IPS-15b (cell line): Measurements from ENCODE around the gene PARP6.
A peak's percentile ranks its signal among the peaks of the same experiment; 100 is the strongest.
"Not testable (repeated sequence)": the region's sequence is repeated elsewhere in the genome, so short reads cannot be mapped to it uniquely, and the experiment has no call there.

Source experiments
- H3K27me3 ChIP-seq: one replicate; pipeline ENCODE4 v1.6.1; 2013; ENCODE audit warnings: low read length; ENCODE audit not compliant: control insufficient read depth, insufficient read depth
- H3K36me3 ChIP-seq: one replicate; pipeline ENCODE4 v1.6.1; 2013; ENCODE audit warnings: low read length; ENCODE audit not compliant: control insufficient read depth, insufficient read depth
- H3K4me1 ChIP-seq: one replicate; pipeline ENCODE4 v1.6.1; 2013; ENCODE audit warnings: mild to moderate bottlenecking, low read length; ENCODE audit not compliant: control insufficient read depth, insufficient read depth
- H3K4me3 ChIP-seq: one replicate; pipeline ENCODE4 v1.5.1; 2013; ENCODE audit warnings: low read depth, low read length
- H3K9ac ChIP-seq: one replicate; pipeline ENCODE4 v1.6.1; 2013; ENCODE audit warnings: low read depth, mild to moderate bottlenecking, low read length
- H3K9me3 ChIP-seq: one replicate; pipeline ENCODE4 v1.6.1; 2013; ENCODE audit warnings: mild to moderate bottlenecking, low read length; ENCODE audit not compliant: control insufficient read depth, insufficient read depth

PARP6 gene

DNA sequence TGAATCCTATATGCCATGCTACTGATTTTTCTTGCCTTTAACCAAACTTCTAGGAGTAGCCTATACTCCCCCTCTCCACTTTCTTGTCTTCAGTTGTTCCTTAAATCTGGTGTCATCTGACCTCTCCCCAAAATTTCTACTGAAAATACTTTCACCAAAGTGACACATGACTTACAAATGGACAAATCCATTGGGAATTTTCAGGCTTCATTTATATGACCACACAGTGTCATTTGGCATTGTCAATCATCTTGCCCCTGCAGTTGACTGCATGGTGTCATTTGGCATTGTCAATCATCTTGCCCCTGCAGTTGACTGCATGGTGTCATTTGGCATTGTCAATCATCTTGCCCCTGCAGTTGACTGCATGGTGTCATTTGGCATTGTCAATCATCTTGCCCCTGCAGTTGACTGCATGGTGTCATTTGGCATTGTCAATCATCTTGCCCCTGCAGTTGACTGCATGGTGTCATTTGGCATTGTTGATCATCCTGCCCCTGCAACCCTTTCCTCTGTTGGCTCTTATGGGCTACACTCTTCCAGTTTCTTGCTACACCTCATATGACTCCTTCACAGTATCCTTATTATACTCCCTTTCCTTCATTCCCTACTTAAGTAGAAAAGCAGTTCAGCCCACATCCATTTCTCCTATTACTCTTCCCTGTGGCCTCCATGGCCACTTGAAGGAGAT lies 3.4 kb upstream of the PARP6 start:
- H3K27me3 ChIP-seq, H3K9ac ChIP-seq, H3K4me1 ChIP-seq, H3K36me3 ChIP-seq, H3K9me3 ChIP-seq, H3K4me3 ChIP-seq: not testable (repeated sequence)

- H3K36me3 ChIP-seq = peaks cover 3% of the 10 kb centered on the region
- no peaks in the 10 kb centered on the region for H3K27me3 ChIP-seq
- no peaks in the 10 kb centered on the region for H3K9me3 ChIP-seq
- peak overlapping the region; percentile 0 for H3K9ac ChIP-seq
- peak overlapping the region; percentile 74 for H3K4me3 ChIP-seq
- H3K4me1 ChIP-seq = no peaks in the 10 kb centered on the region
Observed at GRCh38 chr15:72272997-72273352, 621 bp upstream of the PARP6 start.

DNA sequence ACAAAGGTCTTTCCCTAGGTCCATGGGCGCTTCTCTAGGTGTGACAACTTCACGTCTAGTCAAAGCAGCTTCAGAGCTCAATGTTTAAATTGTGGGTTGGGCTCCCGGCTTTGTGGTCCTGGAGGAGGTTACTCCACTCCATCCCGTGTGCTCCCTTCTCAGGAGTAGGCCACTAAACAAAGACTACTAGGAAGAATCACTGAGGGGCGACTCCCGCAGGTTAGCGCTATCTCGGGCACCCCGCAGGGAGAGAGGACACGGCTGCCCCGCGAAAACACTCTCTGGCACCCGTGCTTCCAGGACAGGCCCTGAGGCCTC lies 500 bp downstream of the PARP6 start:
- Histone ChIP-seq H3K4me3 (peak overlapping the region; percentile 74), H3K36me3 (peaks cover 8% of the 10 kb centered on the region)

DNA sequence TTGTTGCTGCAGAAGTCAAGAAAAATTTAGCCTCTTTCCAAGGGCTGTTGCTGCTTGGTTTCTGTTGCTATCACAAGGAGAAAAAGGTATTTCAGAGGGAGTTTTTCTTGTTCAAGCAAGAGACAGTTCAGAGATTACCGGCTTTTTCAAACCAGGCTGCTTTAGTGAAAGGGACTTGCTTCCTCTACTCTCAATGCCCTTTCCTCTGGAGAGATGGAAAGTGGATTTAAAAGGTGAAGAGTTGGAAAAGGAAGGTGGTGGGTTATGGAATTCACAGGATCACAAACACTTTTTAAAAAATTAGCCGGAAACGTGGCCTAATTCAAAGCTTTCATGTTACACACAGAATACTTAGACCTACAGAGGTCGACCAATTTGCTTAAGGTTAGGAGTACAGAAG lies 1.1 kb downstream of the PARP6 start:
- Histone ChIP-seq H3K9ac (no peak overlapping the region), H3K4me3 (no peak overlapping the region), H3K4me1 (no peaks in the 10 kb centered on the region), H3K9me3 (no peaks in the 10 kb centered on the region), H3K36me3 (peaks cover 13% of the 10 kb centered on the region), H3K27me3 (no peaks in the 10 kb centered on the region)

More for the DNA sequence above, 500 bp downstream of the PARP6 start:
- Histone ChIP-seq H3K4me1 (no peaks in the 10 kb centered on the region), H3K27me3 (no peaks in the 10 kb centered on the region), H3K9me3 (no peaks in the 10 kb centered on the region), H3K9ac (peak overlapping the region; percentile 70)

GRCh38 chr15:72269739-72270138 lies 2.6 kb downstream of the PARP6 start:
- Histone ChIP-seq H3K9me3 (no peaks in the 10 kb centered on the region), H3K4me1 (no peaks in the 10 kb centered on the region), H3K9ac (no peak overlapping the region), H3K27me3 (no peaks in the 10 kb centered on the region), H3K36me3 (peaks cover 20% of the 10 kb centered on the region), H3K4me3 (no peak overlapping the region)

GRCh38 chr15:72265031-72265430 lies 7.3 kb downstream of the PARP6 start:
- peaks cover 41% of the 10 kb centered on the region for H3K36me3 ChIP-seq

DNA sequence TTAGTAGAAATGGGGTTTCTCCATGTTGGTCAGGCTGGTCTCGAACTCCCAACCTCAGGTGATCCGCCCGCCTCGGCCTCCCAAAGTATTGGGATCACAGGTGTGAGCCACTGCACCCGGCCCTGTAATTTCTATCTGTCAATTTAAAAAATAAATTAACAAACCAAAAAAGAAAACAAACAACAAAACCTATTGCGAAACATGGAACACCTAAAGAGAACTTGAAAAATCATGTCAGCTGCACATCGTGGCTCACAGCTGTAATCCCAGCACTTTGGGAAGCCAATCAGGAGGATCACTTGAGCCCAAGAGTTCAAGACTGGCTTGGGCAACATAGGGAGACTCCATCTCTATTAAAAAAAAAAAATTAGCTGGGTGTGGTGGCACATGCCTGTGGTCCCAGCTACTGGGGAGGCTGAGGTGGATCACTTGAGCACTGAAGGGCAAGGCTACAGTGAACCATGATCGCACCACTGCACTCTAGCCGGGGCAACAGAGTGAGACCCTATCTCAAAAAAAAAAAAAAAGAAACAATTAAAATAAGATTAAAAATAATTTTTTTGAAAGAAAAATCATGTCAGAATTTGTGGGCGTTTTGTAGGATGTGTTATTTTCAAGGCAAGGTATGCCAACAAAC lies 19.6 kb downstream of the PARP6 start:
- no peaks in the 10 kb centered on the region for H3K27me3 ChIP-seq
- H3K4me3 ChIP-seq = no peak overlapping the region
- no peaks in the 10 kb centered on the region for H3K4me1 ChIP-seq
- H3K36me3 ChIP-seq = peaks cover 33% of the 10 kb centered on the region
- no peak overlapping the region for H3K9ac ChIP-seq
- no peaks in the 10 kb centered on the region for H3K9me3 ChIP-seq

More at GRCh38 chr15:72265031-72265430, 7.3 kb downstream of the PARP6 start:
- Histone ChIP-seq H3K9ac (no peak overlapping the region), H3K9me3 (no peaks in the 10 kb centered on the region), H3K27me3 (no peaks in the 10 kb centered on the region), H3K4me3 (no peak overlapping the region), H3K4me1 (no peaks in the 10 kb centered on the region)

GRCh38 chr15:72249142-72249810 lies 23.1 kb downstream of the PARP6 start:
- Histone ChIP-seq H3K9me3 (no peaks in the 10 kb centered on the region), H3K27me3 (peaks cover 9% of the 10 kb centered on the region), H3K9ac (no peak overlapping the region), H3K4me3 (no peak overlapping the region), H3K4me1 (no peaks in the 10 kb centered on the region), H3K36me3 (peaks cover 27% of the 10 kb centered on the region)

DNA sequence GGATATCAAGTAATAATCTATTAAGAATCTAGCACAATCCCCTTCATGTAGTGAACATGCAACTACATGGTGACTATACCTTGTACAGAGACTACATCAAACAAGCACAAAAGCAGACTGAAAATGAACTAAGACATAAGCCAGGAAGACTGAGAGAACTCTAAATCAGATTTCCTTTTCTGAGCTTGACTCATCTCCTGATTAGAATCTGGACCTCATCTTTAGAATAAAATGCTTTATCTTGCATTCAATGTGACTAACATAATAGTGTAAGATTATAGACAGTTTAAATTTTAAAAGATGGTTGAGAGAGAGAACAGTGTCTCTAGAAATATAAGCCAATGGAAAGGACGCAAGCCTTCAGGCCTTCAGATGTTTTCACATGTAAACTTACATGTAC lies 23.8 kb downstream of the PARP6 start:
- H3K4me1 ChIP-seq = no peaks in the 10 kb centered on the region
- no peak overlapping the region for H3K9ac ChIP-seq
- H3K4me3 ChIP-seq = no peak overlapping the region
- peaks cover 27% of the 10 kb centered on the region for H3K36me3 ChIP-seq
- H3K27me3 ChIP-seq = peaks cover 15% of the 10 kb centered on the region
- no peaks in the 10 kb centered on the region for H3K9me3 ChIP-seq

DNA sequence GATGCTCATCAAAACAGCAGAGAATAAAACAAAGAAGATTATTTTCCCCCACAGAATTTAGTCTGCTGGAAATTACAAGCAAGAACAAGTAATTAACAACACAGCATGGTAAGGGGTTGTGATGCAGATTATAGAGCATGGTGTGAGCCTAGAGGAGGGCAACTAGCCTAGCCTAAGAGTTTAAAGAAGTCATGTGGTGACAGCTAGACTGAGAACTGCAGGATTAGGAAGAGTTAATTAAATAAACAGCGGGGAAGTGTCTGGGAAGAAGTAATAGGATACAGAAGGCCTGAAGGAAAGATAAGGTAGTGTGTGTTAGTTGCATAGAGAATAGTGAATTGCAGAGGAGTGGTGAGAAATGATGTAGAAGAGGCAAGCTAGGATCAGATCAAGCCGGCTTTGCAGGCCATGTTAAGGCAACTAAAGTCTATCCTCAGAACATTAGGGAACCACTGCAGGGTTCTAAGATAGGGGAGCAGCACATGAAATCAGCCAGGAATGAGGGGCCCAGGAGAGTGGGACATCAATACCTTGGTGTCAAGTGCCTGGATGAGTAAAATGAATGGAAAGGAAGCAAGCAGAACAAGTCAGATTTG lies 29.5 kb downstream of the PARP6 start:
- H3K9me3 ChIP-seq = no peaks in the 10 kb centered on the region
- H3K36me3 ChIP-seq = peaks cover 18% of the 10 kb centered on the region
- peaks cover 32% of the 10 kb centered on the region for H3K27me3 ChIP-seq
- H3K9ac ChIP-seq = no peak overlapping the region
- no peaks in the 10 kb centered on the region for H3K4me1 ChIP-seq
- H3K4me3 ChIP-seq = no peak overlapping the region

DNA sequence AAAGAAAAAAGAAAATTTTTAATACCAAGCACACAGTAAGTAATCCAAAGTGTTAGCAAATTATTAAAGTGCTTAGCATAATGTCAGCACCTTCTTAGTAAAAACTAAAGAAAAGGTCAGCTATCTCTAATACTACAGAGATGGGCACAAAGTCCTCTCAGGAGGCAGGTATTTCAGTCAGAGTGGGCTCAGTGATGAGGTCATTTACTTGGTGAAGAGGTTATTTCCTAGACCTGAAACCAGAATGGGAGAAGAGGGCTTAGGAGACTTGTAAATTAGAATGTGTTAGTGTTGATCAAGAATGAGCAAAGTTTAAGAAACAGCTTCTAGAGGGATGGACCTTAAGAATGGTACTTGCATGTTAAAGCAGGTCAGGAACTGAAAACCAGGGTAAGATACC lies 32.7 kb downstream of the PARP6 start:
- Histone ChIP-seq H3K4me1 (peaks cover 9% of the 10 kb centered on the region), H3K36me3 (peaks cover 16% of the 10 kb centered on the region), H3K9ac (no peak overlapping the region), H3K9me3 (no peaks in the 10 kb centered on the region), H3K27me3 (peaks cover 45% of the 10 kb centered on the region), H3K4me3 (no peak overlapping the region)

GRCh38 chr15:72238586-72238985 lies 33.8 kb downstream of the PARP6 start:
- H3K9ac ChIP-seq = no peak overlapping the region
- H3K9me3 ChIP-seq = no peaks in the 10 kb centered on the region
- peaks cover 9% of the 10 kb centered on the region for H3K4me1 ChIP-seq
- H3K36me3 ChIP-seq = peaks cover 16% of the 10 kb centered on the region
- H3K27me3 ChIP-seq = peaks cover 44% of the 10 kb centered on the region
- no peak overlapping the region for H3K4me3 ChIP-seq
